Adipose tissue (tissue), 3 donors: ENCODE measurements around the gene CFAP91. TPM values are rescaled to one million over a fixed set of nuclear protein-coding genes. Genes with fewer than 3 reads are reported as not detected.

Experiments used
- H3K27ac ChIP-seq: one replicate; pipeline ENCODE4 v1.5.1; 2013; ENCODE audit warnings: low read depth, low read length
- WGBS, 3 donors: extraction: QIAGEN DNeasy Blood & Tissue Kit; methylation state at CpG; one replicate each; pipeline ENCODE4 v1.1.7; 2013; 5-methylcytosine and 5-hydroxymethylcytosine counted together
- polyA plus RNA-seq, 3 donors: library from polyadenylated mRNA; stranded (reverse); fragments of 200-250 nt; gene quantifications; one replicate each; pipeline ENCODE4 v1.2.3, GENCODE V29; 2013
- donor health status: healthy with polysubstance abuse.
- donor health status: Bipolar disorder and iron deficiency.
- donor health status: healthy.

CFAP91 gene
- polyA plus RNA-seq = 1 to 10 TPM in 2 of 3 donors, under 1 TPM in 1; 0.85 to 5.0 (median 3.1) TPM

DNA sequence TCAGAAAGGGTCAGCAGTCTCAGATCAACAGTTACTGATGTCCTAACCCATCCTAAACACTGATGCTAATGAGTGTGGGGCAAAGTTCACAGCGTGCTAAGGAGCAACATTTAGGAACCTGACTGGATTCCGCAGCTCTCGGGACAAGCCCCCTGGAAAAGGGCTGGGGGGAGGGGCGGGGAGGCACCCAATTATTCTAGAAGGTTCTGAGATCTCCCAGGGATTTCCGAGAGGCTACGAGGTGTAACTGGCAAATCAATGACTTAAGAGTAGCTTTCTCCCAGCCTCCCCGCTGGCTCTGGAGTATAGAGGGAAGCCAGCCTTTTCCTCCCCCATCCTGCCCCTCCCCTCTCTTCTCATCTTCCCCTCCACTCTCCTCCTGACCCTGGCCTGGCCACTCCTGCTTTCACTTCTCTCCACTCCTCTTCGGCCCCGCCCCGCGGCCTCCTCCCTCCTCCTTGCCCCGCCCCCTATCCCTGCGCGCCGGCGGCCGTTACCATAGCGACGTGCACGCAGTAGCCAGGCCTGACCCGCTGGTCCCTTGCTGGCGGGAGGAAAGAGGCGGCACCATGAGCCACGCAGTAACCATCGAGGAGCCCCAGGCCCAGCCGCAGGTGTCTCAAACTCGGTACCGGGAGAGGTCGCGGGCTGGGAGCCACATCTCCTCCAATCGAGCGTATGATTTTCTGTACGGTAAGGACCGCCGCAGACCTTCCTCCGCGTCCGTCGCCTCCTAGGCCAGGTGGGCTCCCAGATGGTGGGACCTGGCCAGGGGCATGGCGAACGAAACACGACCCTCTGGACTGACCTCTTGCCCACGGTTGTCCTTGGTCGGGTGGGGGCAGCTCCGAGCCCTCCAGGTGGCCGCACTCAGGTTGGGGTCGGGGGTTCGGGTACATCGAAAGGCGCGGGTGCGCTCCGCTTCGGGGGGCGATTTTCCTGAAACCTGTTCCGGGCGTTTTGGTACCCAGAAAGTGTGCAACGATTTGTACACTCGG, at the start of gene CFAP91:
TSS of gene CFAP91 (plus strand) at position 493 of the 998 bp plus-strand sequence. CDS start at position 570, 77 bp downstream.
- 3 to 10% (median 8%) methylated on average over 59 of the region's 59 CpGs for WGBS, 3 donors
- no peak within 1 kb of the TSS for H3K27ac ChIP-seq

DNA sequence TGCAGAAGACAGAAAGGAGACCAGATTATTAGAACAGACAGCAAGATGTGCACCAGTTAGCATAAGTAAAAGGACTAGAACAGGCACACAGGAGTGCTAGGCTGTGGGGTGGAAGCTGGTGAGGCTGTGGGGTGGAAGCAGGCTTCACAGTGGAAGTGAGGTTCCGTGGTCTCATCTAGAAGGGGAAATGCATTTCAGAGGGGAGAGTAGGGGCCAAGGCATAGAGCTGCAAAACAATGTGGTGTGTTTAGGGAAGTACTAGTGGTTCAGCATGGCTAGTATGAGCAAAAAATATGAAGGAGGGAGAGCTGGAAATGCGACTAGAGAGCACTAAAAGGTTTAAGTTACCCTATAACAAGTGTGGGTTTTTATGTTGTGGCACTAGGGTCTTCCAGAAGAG, 48.9 kb upstream of the CFAP91 start:
- no peak overlapping the region for H3K27ac ChIP-seq
- 29 to 37% (median 35%) methylated on average over 2 of the region's 2 CpGs for WGBS, 3 donors

DNA sequence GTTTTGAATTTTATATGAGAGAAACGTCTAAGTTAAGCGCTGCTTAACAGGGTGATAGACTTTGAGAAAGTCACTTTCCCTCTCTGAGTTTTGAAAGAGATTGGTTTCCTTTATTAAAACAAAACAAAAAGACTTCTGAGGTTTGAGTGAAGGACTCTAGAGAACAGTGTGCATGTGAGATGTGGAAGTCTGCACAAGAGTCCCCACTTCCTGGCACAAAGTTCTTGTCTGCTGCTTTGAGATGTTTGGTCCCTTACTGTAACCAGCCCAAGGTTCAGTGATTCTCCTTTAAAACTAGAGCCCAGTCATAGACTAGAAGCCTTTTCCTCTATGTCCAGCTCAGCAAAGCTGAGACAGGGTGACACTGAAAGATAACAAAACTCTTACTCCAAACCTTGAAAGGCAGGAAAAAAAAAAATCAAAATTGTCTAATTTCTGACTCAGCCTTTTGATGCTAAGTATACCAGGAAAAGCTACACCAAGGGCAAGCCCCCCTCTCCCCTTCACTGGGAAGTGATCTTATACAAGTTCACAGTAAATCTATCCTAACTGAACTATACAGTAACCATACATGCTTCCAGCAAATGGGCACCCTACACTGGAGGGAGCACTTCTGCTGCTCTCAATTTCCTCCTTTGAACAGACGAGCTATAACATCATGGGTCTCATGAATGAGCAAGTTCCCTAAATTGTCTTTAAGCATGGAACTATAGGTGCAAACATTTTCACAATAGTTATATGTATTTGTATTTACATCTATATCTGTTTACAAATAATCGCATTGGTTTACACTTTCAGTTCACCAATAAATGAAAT, 44.7 kb upstream of the CFAP91 start:
- no peak overlapping the region for H3K27ac ChIP-seq
- 76 to 85% (median 77%) methylated on average over 4 of the region's 4 CpGs for WGBS, 3 donors

DNA sequence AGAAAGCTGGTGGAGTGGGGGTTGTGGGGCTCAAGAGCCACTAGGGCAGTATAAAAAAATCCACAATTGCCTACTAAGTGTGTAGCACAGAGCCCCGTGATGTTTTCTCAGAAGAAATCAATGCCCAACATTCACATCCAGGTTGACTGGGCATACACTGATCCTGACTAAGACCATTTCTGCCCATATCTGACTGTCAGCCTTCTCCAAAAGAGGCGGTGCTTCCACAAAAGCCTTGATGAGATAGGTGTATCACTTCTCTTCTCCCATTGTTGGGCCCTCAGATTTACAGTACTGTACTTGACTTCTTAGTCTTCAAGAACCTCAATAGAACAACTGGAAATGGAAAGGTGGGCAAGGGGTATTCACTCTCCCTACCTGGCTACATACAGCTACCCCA, 43.8 kb upstream of the CFAP91 start:
- no peak overlapping the region for H3K27ac ChIP-seq
- WGBS, 3 donors = 91 to 98% (median 97%) methylated on average over 2 of the region's 2 CpGs

DNA sequence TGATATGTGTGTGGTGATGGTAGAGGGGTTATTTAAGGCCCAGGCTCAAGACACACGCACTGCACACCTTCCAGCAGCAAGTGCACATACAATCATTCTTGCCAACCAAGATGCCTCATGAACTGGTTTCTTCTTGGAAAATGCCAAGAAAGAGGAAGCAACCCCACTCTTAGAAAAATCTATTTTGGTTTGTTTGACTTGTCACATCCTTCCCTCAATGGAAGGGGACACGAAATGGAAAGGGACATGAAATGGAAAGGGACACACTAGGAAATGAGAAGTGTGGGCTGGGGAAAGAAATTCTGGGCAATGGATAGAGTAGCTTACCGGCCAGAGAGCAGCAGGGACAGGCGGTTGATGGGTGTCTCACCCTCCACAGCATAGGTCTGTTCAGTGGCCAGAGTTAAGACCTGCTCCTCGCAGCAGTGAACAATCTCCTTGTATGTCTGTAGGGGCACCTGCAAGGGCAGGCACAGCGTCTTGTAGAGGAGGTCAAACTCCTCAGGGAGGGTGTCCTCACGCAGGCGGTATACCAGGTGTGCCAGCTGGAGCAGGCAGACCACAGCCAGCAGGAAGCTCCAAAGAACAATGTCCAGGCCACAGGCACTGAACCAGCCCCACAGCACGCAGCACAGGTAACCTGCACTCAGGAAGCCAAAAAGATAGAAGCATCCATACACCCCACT, 43.1 kb upstream of the CFAP91 start:
- H3K27ac ChIP-seq = no peak overlapping the region
- 78 to 87% (median 85%) methylated on average over 9 of the region's 9 CpGs for WGBS, 3 donors

DNA sequence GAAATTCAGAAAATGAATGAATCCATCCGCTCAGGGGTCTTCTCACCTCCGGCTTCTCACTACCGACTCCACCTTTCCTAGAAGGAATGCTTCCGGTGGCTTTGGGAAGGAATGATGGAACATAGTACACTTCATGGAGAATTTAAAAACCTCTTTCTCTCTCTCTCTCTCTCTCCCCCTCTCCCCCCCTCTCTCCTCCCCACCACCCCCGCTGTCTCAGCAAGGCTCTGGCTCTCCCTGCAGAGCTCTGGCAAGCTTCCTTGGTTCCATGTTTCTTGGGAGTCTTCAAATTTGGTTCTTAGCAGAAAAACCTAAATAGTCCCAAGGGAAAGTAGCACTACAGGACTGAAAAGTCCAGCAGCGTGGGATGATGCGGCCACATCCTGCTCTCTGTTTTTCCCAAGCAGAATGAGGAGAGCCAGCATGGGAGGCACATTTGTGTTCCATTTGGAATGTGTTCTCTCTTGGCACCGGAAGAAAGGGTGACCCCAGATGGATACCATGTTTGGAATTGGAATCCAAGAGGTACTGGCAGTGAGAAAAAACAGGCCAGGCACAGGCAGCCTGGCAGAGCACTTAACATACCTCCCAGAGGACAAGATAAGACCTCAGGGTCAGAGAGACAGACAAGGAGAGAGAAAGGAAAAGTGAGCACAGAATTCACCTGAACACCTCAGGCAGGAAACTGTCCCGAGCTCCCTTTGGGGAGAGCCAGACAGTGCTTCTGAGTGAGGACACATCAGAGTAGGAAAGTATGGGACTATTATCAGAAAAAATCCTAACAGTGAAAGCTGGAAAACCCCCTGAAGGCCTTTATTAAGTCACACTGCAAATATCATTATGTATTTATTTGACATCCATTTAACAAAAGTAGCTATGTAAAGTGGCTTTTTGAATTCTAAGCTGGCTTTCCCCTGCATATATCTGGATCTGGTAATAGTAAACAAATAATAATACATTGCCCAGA, 42.1 kb upstream of the CFAP91 start, which contains the start of gene POPDC2:
TSS of gene POPDC2 (minus strand) at position 116 of the 967 bp plus-strand sequence. CDS start 166 bp downstream, outside the sequence.
- no peak within 1 kb of the TSS for H3K27ac ChIP-seq

DNA sequence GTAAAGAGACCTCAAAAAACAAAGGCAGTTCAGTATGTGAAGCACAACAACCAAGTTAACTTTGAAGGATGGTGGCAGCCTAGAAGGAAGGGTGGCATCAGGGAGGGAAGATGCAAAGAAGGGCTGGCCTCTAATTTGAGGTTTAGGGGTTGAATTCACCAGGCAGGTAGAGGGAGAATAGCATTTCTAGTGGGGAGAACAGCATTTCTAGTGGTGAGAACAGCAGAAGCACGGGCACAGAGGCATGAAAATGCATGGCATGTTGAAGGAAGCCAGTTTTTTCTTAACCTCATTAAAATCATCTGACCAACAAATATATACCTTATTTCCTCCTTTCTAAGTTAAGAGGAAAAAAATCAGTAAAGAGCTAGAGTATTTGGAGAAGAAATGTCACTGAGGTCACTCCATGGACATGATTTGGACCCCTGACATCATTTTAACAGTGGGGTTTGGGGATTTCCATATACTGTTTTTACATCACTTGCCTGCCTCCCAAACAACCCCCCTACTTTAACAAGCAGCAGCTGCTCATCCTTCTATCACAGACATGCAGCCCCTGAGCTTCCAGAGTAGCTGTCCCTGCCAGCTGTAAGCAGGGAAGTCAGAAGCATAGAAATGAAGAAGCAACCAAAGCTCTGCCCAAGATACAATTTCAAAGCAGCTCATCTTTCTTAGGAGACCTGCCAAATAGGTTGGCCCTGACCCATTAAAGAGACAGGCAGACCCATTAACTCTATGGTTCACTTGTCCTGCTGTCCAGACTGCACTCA, 40.0 kb upstream of the CFAP91 start:
- no peak overlapping the region for H3K27ac ChIP-seq
- 55 to 91% (median 70%) methylated on average over 1 of the region's 1 CpG for WGBS, 3 donors

More for the DNA sequence above, 42.1 kb upstream of the CFAP91 start, which contains the start of gene POPDC2:
- 64 to 83% (median 64%) methylated on average over 9 of the region's 9 CpGs for WGBS, 3 donors

DNA sequence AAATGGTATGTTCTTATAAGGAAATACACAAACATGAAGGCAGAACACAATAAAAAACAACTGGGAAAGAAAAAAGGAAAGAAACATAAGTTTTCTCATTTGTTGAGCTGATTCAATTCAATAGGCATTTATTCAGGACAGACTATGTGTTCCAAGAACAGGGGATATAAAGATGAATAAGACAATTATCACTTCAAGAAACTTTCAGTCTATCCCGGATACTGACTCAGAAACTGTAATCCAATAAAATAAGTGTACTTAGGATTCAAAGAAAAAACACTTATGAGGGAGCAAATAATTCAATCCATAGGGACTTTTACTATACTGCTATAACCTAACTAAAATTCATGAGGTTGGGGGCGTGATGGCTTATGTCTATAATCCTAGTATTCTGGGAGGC, 38.9 kb upstream of the CFAP91 start:
- H3K27ac ChIP-seq = no peak overlapping the region
- 72 to 91% (median 85%) methylated on average over 2 of the region's 2 CpGs for WGBS, 3 donors

DNA sequence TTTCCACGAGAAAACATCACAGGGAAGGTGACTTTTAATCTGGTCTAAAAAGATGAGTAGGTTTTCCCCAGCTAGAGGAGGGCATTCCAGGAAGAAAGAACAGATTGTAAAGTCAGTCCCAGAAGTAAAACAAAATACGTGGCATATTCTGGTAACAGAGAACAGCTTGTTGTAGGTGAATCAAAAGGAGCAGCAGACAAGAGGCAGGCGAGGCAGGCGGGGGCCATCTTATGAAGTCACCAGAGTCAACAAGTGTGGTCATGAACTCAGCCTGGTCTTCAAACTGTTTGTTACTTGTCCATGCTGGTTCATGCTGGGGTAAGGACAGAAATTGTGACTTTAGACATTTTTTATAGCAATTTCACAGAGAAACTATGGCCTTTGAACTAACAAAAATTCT, 38.5 kb upstream of the CFAP91 start:
- WGBS, 3 donors = 78 to 85% (median 79%) methylated on average over 4 of the region's 4 CpGs
- H3K27ac ChIP-seq = no peak overlapping the region

DNA sequence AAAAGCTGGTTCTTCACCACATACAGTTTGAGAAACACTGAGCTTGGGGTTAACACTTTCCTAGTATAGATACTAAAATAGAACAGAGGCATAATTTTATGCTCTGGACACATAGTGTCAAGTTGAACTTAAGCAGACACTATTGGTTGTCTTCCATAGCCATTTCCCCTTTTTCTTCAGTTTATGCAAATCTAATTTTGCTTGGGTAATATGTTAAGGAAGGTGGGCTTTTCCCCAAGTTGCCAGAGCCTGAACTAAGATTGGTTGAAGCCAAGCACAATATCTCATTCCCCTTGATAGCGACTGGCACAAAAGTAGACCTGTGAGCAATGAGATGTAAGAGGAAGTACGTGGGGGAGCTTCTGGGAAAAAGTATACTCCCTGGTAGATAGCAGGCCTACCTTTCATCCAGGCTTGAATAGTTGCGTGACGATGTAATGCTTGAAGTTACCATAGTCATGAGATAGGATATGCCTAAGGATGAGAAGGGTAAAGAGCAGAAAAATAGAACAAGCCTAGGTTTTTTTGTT, 37.9 kb upstream of the CFAP91 start:
- no peak overlapping the region for H3K27ac ChIP-seq
- 67 to 78% (median 69%) methylated on average over 4 of the region's 4 CpGs for WGBS, 3 donors

DNA sequence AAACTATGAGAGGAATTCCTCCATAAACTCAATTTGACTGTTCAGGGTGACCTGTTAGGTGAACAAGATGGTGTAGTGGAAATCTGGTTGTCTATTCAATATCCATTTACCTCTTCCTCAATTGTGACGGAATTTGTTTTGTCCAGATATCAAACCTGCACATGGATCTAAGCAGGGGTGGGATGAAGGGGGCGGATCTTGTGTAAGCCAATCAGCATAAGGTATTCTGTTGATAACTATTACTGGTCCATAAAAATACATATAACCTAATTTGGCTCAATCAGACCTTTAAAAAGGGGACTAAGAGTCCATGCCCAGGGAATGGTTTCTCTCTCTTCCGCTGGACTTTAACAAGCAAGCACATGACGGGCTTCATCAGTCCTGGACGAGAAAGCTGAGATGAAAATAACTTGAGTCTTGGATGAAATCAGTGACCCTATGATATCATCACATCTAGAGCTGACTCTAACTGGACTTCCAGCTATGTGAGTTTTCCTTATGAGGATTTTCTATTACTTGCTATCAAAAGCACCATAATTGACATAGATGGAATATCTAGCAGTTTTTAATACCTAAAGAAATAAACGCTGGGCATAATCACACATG, 36.8 kb upstream of the CFAP91 start:
- WGBS, 3 donors = 87 to 93% (median 88%) methylated on average over 6 of the region's 6 CpGs
- no peak overlapping the region for H3K27ac ChIP-seq

DNA sequence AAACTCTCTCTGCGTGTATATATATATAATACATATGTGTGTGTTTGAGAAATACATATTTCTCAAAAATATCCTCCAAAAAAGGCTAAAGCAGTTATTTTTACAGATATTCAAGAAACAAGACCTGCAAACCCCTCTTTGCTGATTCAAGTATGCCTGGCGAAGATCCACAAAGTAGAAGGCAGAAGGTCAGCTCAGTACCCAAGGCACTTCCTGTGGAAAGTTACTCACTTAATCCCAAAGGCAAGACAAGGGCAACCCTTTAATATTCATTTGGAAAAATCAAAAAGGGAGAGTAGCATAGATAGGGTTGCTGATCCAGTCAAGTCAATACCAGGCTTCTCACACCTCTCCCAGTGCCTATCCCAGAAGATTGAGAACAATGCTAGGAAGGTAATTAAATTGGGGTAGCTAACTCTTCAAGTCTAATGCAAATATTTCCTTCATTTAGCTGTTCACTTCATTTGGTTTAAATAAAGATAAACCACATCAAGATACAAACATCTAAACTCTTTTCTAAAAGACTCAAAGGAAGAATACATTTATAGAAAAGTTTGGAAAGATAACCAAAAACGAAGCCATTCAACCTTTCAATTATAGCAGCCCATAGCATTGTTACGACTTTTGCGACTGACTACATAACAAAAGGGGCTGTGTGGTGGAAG, 32.8 kb upstream of the CFAP91 start:
- H3K27ac ChIP-seq = no peak overlapping the region

DNA sequence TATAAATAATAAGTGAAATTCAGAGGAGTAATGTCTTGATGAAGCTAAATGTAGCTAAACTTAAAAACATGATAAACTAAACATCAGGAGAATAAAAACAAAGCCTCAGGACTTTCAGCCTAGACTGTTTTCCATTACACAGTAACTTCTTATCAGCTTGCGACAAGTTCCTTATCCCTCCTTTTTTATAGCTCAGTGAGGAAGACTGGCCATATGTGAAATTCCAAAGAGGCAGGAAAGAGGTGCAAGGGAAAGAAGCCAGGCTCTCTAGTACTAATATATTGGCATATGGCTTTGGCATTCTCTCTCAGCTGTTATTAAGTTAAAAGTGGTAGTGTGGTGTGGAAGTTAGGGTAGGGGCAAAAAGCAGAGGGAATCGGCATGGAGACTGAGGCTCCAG, 30.0 kb upstream of the CFAP91 start:
- H3K27ac ChIP-seq = no peak overlapping the region

More for the DNA sequence above, 32.8 kb upstream of the CFAP91 start:
- 89 to 93% (median 89%) methylated on average over 5 of the region's 5 CpGs for WGBS, 3 donors

DNA sequence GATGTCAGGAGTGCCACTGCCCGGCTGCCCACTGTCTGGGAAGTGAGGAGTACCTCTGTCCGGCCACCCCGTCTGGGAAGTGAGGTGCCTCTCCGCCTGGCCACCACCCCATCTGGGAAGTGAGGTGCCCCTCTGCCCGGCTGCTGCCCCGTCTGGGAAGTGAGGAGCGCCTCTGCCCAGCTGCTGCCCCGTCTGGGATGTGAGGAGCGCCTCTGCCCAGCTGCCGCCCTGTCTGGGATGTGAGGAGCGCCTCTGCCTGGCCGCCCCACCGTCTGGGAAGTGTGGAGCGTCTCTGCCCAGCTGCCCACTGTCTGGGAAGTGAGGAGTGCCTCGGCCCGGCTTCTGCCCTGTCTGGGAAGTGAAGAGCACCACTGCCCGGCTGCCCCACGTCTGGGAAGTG, 28.9 kb upstream of the CFAP91 start:
- no peak overlapping the region for H3K27ac ChIP-seq
- 87 to 95% (median 94%) methylated on average over 16 to 18 of the region's 18 CpGs for WGBS, 3 donors

More for the DNA sequence above, 30.0 kb upstream of the CFAP91 start:
- WGBS, 3 donors = 69 to 86% (median 80%) methylated on average over 2 of the region's 2 CpGs

DNA sequence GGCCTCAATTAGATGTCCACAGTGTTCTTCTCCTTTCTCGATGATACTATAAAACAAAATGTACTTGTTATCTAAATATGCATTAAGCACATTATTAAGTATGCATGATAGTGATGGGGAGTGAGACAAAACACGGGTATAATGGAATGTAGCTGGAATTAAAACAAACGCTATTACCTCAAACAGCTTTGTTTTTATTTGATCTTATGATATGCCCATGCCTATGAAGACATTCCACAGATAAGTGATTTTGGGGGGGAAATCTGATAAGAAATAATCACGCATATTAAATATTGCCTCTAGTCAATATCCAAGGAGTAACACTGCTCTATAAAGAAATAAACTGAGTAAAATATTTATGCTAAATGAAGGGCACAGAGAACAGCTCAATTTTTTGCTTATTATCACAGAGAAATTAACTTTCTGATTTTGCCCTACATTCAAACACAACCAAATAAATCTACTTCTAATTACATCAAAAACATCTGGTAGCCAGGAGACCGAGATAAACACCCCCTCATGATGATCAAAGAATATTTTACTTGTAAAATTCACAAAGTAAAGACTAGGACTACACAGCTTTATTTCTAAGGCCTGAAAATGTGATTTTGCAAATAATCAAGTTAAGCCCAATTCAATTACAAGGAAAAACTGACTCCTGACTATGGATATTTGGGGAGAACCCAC, 27.5 kb upstream of the CFAP91 start:
- 73 to 88% (median 86%) methylated on average over 5 of the region's 5 CpGs for WGBS, 3 donors
- no peak overlapping the region for H3K27ac ChIP-seq
